HG03039 (cell line): Measurements from ENCODE around the gene STIM1.

ENCODE experiments used
- ATAC-seq: cut with Tn5 transposase; IDR thresholded peaks from one replicate; pipeline ENCODE4 v1.9.1; 2021; ENCODE audit warnings: mild to moderate bottlenecking, moderate library complexity; ENCODE audit not compliant: unreplicated experiment

Gene STIM1

DNA sequence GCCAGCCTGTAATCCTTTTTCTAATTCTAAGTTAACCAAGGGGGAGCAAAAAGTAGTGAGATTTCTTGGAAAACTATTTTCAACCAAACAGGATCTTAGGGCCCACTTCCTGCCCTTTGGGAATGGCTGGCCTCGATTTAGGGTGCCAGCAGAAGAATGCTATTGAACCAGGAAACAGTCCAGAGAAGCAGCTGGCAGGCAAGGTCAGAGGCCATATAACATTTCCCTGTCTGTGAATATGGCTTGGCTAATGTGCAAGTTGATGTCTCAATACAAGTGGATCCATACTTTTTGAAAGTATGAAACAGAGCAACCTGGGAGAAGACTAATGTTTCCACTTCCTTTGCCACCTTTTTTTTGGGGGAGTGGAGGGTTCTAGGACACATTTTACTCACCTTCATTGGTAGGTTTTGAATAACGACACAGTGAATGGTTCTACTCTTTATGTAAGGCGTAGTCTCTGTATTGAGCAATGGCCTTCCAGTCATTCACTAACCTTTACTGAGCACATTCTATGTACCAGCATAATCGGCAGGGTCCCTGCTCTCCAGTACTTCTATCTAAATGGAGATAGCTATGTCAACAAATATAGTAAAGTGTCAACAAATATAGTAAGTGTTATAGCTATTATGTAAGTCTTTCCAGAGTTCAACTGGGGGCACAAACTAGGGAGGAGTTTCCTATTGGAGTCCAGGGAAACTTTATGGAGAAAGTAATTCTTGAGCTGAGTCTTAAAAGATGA lies 204.9 kb downstream of the STIM1 start:
- ATAC-seq: no peak

DNA sequence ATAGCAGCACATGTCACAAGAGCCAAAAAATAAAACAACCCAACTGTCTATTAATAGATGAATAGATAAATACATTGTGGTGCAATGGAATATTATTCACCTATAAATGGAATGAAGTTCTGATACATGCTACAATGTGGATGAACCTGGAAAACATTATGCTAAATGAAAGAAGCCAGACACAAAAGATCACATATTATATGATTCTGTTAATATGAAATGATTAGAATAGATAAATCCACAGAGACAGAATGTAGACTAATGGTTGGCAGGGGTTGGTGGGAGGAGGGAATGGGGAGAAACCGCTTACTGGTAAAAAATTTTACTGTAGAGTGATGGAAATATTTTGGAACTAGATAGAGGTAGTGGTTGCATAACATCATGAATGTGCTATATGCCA lies 206.2 kb downstream of the STIM1 start:
- no peak for ATAC-seq

GRCh38 chr11:4063348-4063747 lies 207.9 kb downstream of the STIM1 start:
- no peak for ATAC-seq

- ATAC-seq: no peak
Observed at GRCh38 chr11:4064278-4064955, 209.0 kb downstream of the STIM1 start.

DNA sequence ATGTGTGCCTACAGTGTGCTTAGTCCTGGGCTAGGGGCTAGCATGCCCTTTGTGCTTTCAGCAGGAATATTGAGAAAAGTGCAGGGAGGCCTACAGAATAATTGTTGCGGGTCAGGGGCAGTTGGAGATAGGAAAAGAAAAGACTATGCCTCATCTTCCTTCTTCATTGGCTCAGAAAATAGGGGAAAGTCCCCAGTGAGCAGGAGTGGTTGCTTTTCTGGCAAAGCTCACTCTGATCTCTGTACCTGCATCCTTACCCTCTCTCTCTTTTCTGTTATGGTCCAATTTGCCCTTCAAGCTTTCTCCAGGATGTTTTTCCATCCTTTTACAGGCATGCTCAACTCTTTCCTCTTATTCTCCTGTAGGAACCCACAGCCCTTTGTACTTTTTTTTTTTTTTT lies 209.6 kb downstream of the STIM1 start:
- no peak for ATAC-seq

GRCh38 chr11:4065601-4066377 lies 210.3 kb downstream of the STIM1 start:
- no peak for ATAC-seq

GRCh38 chr11:4066910-4067309 lies 211.4 kb downstream of the STIM1 start:
- ATAC-seq: no peak

- ATAC-seq: no peak
Observed at GRCh38 chr11:4068962-4069361, 213.5 kb downstream of the STIM1 start.

GRCh38 chr11:4071325-4071724 lies 215.9 kb downstream of the STIM1 start:
- no peak for ATAC-seq

GRCh38 chr11:4071914-4072313 lies 216.4 kb downstream of the STIM1 start:
- ATAC-seq: no peak

DNA sequence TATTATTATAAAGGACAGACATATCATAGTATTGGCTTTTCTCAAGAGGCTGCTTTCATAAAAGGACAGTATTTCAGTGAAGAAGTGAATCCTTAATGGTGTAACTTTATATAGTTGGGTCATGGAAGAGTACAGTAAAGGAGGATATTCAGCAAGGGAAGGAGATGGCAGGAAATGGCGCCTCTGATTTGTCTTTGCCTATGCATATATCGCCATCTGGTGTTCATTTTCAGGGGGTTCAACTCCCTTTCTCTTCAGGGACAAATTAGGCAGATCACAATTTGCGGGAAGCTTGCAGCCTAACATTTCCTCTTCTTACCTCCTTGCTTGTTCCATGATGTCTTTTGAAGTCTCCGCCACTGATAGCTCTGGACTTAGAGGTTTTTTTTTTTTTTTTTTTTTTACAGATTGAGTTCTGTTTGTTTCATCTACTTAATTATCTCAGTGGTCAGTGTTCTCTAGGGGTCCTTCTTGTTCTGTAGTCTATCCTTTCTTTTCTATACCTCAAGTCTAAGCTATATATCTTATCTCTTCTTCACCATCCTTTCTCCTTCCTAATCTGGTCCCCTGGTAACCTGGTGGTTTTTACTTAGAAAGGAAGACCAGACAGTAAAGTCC lies 217.3 kb downstream of the STIM1 start:
- no peak for ATAC-seq

DNA sequence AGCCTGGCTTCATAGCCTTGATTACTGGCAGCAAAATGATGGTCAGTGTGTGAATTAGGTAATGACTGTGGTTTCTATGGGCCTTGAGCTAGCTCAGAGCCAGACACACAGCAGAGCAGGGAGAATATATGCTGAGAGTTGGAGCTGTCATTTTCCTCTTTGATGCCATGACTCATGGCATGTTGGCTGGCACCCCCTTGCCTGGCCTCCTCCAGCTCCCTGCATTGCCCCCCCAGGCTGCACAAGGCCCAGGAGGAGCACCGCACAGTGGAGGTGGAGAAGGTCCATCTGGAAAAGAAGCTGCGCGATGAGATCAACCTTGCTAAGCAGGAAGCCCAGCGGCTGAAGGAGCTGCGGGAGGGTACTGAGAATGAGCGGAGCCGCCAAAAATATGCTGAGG lies 218.8 kb downstream of the STIM1 start:
- ATAC-seq: no peak

DNA sequence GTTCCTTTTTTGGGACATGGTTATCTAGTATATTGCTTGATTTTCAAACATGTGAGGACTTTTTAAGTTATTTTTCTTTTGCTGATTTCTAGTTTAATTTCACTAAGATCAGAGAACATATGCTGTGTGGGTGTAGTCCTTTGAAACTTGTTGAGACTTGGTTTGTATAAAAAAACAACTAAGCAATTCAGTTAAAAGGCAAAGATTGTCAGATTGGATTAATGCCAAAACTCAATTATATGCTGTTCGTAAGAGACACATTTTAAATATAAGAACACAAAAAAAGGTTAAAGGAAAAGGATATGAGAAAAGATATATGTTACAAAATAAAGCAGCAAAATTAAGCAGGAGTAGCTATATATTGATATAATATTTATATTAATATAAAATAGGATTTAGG lies 221.3 kb downstream of the STIM1 start:
- no peak for ATAC-seq

DNA sequence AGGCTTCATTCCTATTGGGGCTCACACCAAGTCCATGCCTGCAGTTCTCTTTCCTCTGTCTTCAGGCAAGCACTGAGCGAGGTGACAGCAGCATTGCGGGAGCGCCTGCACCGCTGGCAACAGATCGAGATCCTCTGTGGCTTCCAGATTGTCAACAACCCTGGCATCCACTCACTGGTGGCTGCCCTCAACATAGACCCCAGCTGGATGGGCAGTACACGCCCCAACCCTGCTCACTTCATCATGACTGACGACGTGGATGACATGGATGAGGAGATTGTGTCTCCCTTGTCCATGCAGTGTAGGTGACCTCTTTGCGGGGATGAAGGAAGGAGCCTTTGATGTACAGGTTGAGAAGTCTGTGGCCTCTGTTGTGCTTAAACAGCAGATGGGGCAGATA lies 227.7 kb downstream of the STIM1 start:
- no peak for ATAC-seq

GRCh38 chr11:4084406-4085125 lies 229.1 kb downstream of the STIM1 start:
- ATAC-seq: no peak

- no peak for ATAC-seq
Observed at GRCh38 chr11:4085575-4085974, 230.1 kb downstream of the STIM1 start.

- ATAC-seq: no peak
Observed at GRCh38 chr11:4086575-4087353, 231.3 kb downstream of the STIM1 start.

GRCh38 chr11:4087551-4087950 lies 232.1 kb downstream of the STIM1 start:
- no peak for ATAC-seq

GRCh38 chr11:4090258-4090657 lies 234.8 kb downstream of the STIM1 start:
- no peak for ATAC-seq

DNA sequence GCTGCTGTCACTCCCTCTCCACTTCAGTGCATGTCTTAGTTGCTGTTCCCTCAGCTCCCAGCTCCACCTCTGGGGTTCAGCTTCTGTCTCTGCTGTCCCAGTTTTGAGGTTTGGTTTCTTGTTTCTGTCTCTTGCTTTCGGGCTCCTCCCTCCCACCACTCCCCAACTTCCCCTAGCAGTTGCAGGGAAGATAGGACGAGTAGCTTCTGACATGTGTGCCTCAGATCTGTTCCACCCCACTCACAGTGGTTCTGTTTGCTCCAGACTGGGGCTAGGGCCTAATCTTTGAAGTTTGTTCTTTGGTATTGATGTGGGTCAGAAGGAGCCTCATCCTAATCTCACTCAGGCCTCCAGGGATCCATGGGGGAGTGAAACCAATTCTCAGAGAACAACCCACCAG lies 236.6 kb downstream of the STIM1 start:
- ATAC-seq: no peak
